Gastrocnemius medialis (tissue), 4 donors: ENCODE results near the gene SMTNL2. TPM values are rescaled to one million over a fixed set of nuclear protein-coding genes. Genes with fewer than 3 reads are reported as not detected.
"Not testable (repeated sequence)": the region's sequence is repeated elsewhere in the genome, so short reads cannot be mapped to it uniquely, and the experiment has no call there.

Experiments
- ATAC-seq, 2 donors: fragments of 150-250 bp; one replicate each; pipeline ENCODE4 v1.9.1; 2016
- DNase-seq, 2 donors: peaks; one replicate each; pipeline ENCODE4 v3.0.0-alpha.2; 2019
- H3K27ac ChIP-seq, 4 donors: fragments of 200-600 bp; sonication (generic); 1 replicate in 1 of 4; 2 replicates in 3 of 4; pipeline ENCODE4 v1.5.1; 2016 to 2018; ENCODE audit warnings: mild to moderate bottlenecking in 2 of 4, moderate library complexity in 1 of 4
- H3K27me3 ChIP-seq, 3 donors: fragments of 200-600 bp; sonication (generic) in 2 of 3; 1 replicate in 1 of 3; 2 replicates in 2 of 3; pipeline versions ENCODE4 v1.5.1 to v1.6.0; 2016 to 2019; ENCODE audit warnings: mild to moderate bottlenecking in 1 of 3, moderate library complexity in 1 of 3
- H3K36me3 ChIP-seq, 2 donors: fragments of 200-600 bp; sonication (generic) in 1 of 2; one replicate each; pipeline ENCODE4 v1.5.1; 2017 to 2018
- H3K4me1 ChIP-seq, 2 donors: fragments of 200-600 bp; sonication (generic) in 1 of 2; one replicate each; pipeline ENCODE4 v1.5.1; 2016 to 2017; ENCODE audit warnings: mild to moderate bottlenecking in 2 of 2
- H3K4me3 ChIP-seq, 4 donors: fragments of 200-600 bp; sonication (generic) in 3 of 4; 1 replicate in 1 of 4; 2 replicates in 3 of 4; pipeline ENCODE4 v1.5.1; 2016 to 2019; ENCODE audit warnings: mild to moderate bottlenecking in 2 of 4
- H3K9me3 ChIP-seq, 3 donors: fragments of 200-600 bp; sonication (generic) in 2 of 3; 1 replicate in 1 of 3; 2 replicates in 2 of 3; pipeline ENCODE4 v1.5.1; 2016 to 2019
- POLR2A ChIP-seq, 2 donors: fragments of 450-650 bp; IDR thresholded peaks; one replicate each; pipeline ENCODE4 v1.6.1; 2017; ENCODE audit warnings: antibody characterized with exemption in 2 of 2, mild to moderate bottlenecking in 2 of 2, moderate library complexity in 2 of 2
- in situ Hi-C, 4 donors: fragments of 200-750 bp; cut with MboI; loops; one replicate each; pipeline versions ENCODE4 v1.15.0 to v1.8.0; 2017; ENCODE audit warnings: low sequenced_read_pairs in 4 of 4
- intact Hi-C: fragments of 100-400 bp; cut with DNase I; formaldehyde crosslinking; loops from one replicate; pipeline ENCODE4 v1.15.1; 2023; ENCODE audit warnings: low total_unique reads
- total RNA-seq, 4 donors: library from RNA; depleted of rRNA; stranded (reverse); fragments of >200 nt; gene quantifications; one replicate each; pipeline versions ENCODE4 v1.1.0 to v1.2.3, GENCODE V29; 2016
- TF ChIP-seq, protein P1 (sequence below), 5 experiments: fragments of 450-650 bp in 3 of 5; fragments of 200-600 bp in 2 of 5; sonication (generic) in 2 of 5; IDR thresholded peaks in 4 of 5; conservative IDR thresholded peaks in 1 of 5; 1 replicate in 4 of 5; 2 replicates in 1 of 5; pipeline ENCODE4 v1.5.1; 2016 to 2019; ENCODE audit warnings: antibody characterized with exemption in 5 of 5, mild to moderate bottlenecking in 3 of 5, moderate library complexity in 3 of 5

SMTNL2 gene
- total RNA-seq, 4 donors from 2014 or later = 110 to 588 (median 420) TPM

GRCh38 chr17:4602041-4602440 is 17.7 kb downstream of the SMTNL2 start:
- Histone ChIP-seq H3K4me3 (no peak overlapping the region), H3K27ac (peak overlapping the region; percentile 86 to 100 (median 94)), H3K36me3 (peaks cover 0 to 22% of the 10 kb centered on the region in 2 donors), H3K9me3 (no peaks in the 10 kb centered on the region), H3K4me1 (peaks cover 91 to 94% of the 10 kb centered on the region in 2 donors), H3K27me3 (no peaks in the 10 kb centered on the region)
- in situ Hi-C loops = no loop called here
- ATAC-seq = no peak
- TF ChIP-seq, protein P1, sequence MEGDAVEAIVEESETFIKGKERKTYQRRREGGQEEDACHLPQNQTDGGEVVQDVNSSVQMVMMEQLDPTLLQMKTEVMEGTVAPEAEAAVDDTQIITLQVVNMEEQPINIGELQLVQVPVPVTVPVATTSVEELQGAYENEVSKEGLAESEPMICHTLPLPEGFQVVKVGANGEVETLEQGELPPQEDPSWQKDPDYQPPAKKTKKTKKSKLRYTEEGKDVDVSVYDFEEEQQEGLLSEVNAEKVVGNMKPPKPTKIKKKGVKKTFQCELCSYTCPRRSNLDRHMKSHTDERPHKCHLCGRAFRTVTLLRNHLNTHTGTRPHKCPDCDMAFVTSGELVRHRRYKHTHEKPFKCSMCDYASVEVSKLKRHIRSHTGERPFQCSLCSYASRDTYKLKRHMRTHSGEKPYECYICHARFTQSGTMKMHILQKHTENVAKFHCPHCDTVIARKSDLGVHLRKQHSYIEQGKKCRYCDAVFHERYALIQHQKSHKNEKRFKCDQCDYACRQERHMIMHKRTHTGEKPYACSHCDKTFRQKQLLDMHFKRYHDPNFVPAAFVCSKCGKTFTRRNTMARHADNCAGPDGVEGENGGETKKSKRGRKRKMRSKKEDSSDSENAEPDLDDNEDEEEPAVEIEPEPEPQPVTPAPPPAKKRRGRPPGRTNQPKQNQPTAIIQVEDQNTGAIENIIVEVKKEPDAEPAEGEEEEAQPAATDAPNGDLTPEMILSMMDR (IDR thresholded peaks at IDR 0.05 in 4 of 5, conservative IDR thresholded peaks at IDR 0.05 in 1 of 5) = no peak
- TF ChIP-seq POLR2A (IDR thresholded peaks at IDR 0.05) = no peak
- no peak for DNase-seq
- intact Hi-C loops = no loop called here

DNA sequence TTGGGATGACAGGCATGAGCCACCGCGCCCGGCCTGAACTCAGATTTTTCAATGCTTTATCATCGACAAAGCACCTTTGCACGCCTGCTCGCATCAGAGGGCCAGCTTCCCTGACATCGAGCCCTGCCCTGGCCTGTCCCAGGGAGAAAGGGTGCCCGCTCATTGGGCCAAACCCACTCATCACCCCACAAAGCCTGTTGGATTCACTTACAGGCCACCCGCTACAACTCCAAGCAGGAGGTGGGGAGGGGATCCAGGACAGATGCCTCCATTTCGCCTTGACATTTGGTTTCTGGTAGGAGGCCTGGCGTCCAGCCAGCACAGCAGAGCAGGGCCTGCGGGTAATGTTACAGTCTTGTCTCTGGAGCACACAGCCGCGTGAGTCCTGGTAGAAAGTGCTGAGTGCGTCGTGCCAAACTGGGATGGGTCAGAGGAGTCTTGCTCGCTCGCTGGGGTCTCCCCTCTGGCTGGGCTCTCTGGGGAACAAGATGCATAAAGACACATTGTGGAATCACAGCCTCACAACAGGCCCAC is 19.8 kb downstream of the SMTNL2 start:
- Histone ChIP-seq H3K36me3 (peaks cover 0 to 17% of the 10 kb centered on the region in 2 donors), H3K9me3 (no peaks in the 10 kb centered on the region), H3K4me1 (peaks cover 90 to 94% of the 10 kb centered on the region in 2 donors), H3K4me3 (no peak overlapping the region), H3K27ac (peak overlapping the region; percentile 86 to 100 (median 94)), H3K27me3 (no peaks in the 10 kb centered on the region)
- intact Hi-C loops = no loop called here
- ATAC-seq (peak; percentile 34 to 43), DNase-seq (peak; percentile 88 to 97)
- in situ Hi-C loops = no loop called here
- TF ChIP-seq, protein P1 (IDR thresholded peaks at IDR 0.05 in 4 of 5, conservative IDR thresholded peaks at IDR 0.05 in 1 of 5) = no peak
- peak; percentile 36 to 58 for TF ChIP-seq POLR2A (IDR thresholded peaks at IDR 0.05)

- peaks cover 0 to 17% of the 10 kb centered on the region in 2 donors for H3K36me3 ChIP-seq
- DNase-seq, H3K4me3 ChIP-seq, in situ Hi-C loops, H3K27me3 ChIP-seq, H3K9me3 ChIP-seq, ATAC-seq, intact Hi-C loops: not testable (repeated sequence)
- H3K4me1 ChIP-seq = peaks cover 90 to 94% of the 10 kb centered on the region in 2 donors
- peak overlapping the region; percentile 86 to 100 (median 94) for H3K27ac ChIP-seq
Measured at GRCh38 chr17:4604736-4605135, 20.4 kb downstream of the SMTNL2 start.

DNA sequence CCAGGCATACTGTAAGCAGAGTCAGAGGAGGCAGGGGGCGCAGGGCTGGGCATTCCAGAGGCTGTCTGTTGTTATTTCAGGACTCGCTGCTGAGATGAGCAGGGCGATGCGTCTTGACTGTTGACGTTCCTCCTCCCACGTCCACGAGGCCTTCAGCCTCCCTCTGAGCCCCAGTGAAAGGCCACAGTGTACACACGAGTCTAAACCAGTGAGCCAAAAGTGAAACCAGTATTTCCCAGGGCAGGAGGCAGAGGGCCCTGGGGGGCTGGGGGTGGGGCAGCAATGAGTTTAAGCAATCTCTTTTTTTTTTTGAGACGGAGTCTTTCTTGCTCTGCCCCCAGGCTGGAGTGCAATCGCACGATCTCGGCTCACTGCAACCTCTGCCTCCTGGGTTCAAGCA is 21.5 kb downstream of the SMTNL2 start:
- in situ Hi-C loops (no loop called here), intact Hi-C loops (no loop called here)
- H3K4me1 ChIP-seq = peaks cover 90 to 94% of the 10 kb centered on the region in 2 donors

DNA sequence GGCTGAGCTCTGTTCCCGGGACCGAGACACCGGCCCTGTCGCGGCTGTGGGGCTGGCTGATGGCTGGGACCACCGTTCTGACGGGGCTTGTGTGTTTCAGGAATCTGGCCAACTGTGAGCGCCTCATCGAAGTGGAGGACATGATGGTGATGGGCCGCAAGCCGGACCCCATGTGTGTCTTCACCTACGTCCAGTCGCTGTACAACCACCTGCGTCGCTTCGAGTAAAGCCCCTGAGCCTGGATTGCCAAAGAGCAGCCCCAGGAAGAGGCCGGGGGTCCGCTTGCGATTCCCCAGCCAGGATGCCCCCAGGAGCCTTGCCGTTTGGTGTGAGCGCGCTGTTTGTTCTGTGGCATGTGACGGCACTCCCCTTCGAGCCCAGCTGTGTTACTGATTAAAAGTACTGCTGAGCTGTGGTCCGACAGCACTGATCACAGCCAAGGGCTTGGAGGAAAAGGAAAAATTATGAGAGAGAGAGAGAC is 23.0 kb downstream of the SMTNL2 start:
- no peaks in the 10 kb centered on the region for H3K27me3 ChIP-seq
- no peak overlapping the region for H3K4me3 ChIP-seq
- peaks cover 82 to 88% of the 10 kb centered on the region in 2 donors for H3K4me1 ChIP-seq
- H3K36me3 ChIP-seq = peaks cover 0 to 17% of the 10 kb centered on the region in 2 donors
- TF ChIP-seq, protein P1 (IDR thresholded peaks at IDR 0.05 in 4 of 5, conservative IDR thresholded peaks at IDR 0.05 in 1 of 5) = no peak
- TF ChIP-seq POLR2A (IDR thresholded peaks at IDR 0.05) = no peak
- peak in 1 of 2 donors; percentile 28 for DNase-seq
- in situ Hi-C loops (no loop called here), intact Hi-C loops (no loop called here)
- H3K9me3 ChIP-seq = no peaks in the 10 kb centered on the region
- H3K27ac ChIP-seq = peak overlapping the region; percentile 86 to 100 (median 94)
- no peak for ATAC-seq

More for the DNA sequence above, 21.5 kb downstream of the SMTNL2 start:
- Histone ChIP-seq H3K9me3 (no peaks in the 10 kb centered on the region), H3K27ac (peak overlapping the region; percentile 86 to 100 (median 94)), H3K27me3 (no peaks in the 10 kb centered on the region), H3K36me3 (peaks cover 0 to 17% of the 10 kb centered on the region in 2 donors), H3K4me3 (no peak overlapping the region)
- ATAC-seq (no peak), DNase-seq (no peak)
- TF ChIP-seq POLR2A (IDR thresholded peaks at IDR 0.05) = no peak
- TF ChIP-seq, protein P1 (IDR thresholded peaks at IDR 0.05 in 4 of 5, conservative IDR thresholded peaks at IDR 0.05 in 1 of 5) = no peak
